ENCODE data around the gene ST6GALNAC6. TPM values are rescaled to one million over a fixed set of nuclear protein-coding genes. Genes with fewer than 3 reads are reported as not detected.

The ST6GALNAC6 gene
- polyA plus RNA-seq, 3 donors = 8.2 to 14.4 (median 12.0) TPM

DNA sequence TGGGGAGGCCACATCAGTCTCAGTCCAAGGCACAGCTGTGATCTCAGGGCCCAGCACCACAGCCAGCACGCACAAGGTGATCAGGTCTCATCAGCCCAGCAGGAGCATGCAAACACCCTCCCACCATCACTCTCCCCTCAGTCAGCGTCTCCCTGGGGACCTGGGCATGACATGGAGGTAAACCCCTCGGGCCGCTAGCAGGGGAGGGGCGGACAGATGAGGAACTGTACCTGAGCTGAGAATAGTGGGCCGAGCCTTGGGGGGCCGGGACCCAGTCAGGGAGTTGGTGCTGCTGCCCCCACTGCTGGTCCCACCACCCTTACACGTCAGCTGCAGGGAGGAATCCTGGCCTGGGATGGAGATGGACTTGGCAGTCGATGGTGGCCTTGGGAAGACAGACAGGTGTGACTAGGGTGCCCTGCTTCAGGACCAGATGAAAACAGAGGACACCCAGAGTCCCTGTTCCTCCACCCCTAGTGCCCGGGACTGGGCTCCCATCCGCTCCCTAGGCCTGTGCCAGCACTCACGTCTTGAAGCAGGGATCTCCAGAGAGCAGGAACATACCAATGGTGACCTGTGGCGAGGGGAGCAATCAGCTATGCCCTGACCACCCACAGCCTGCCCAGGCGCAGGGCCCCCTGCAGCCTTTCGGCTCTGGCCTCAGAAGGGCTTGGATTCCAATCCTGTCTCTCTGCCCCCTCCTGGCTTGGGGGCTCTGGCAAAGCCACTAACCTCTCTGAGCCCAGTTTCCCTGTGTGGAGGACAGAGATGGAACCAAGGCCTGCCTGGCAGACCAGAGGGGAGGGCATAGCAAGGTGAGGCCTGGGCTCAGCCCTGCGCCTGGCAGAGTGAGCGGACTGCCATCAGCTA, 48.7 kb upstream of the ST6GALNAC6 start:
- Mint-ChIP-seq H3K9me3 (peaks cover 0 to 1% (median 0%) of the 10 kb centered on the region in 7 donors), H3K4me1 (peaks cover 10% of the 10 kb centered on the region), H3K36me3 (peaks cover 6 to 9% of the 10 kb centered on the region in 2 donors), H3K27me3 (ENCODE audit: low read depth in 3 of 3) (peaks cover 0 to 1% (median 0%) of the 10 kb centered on the region in 3 donors), H3K27ac (no peak overlapping the region), H3K4me3 (no peak overlapping the region)
- Histone ChIP-seq H3K4me1 (ENCODE audit: control insufficient read depth in 1 of 2, insufficient read depth in 2 of 2, low read length in 2 of 2) (peaks cover 9 to 10% of the 10 kb centered on the region in 2 donors), H3K36me3 (replicated peaks in 1 of 2; ENCODE audit: control insufficient read depth in 1 of 2, insufficient read depth in 2 of 2, low read length in 2 of 2) (no peaks in the 10 kb centered on the region), H3K4me2 (replicated peaks; ENCODE audit: extremely low read depth, low read length, poor library complexity, severe bottlenecking) (no peak overlapping the region), H3K27me3 (ENCODE audit: control insufficient read depth in 2 of 2, insufficient read depth in 2 of 2, low read length in 2 of 2) (no peaks in the 10 kb centered on the region), H3K4me3 (replicated peaks in 1 of 3; ENCODE audit: low read depth in 2 of 3, low read length in 3 of 3) (no peak overlapping the region), H3K79me2 (ENCODE audit: insufficient read depth, low read length) (no peaks in the 10 kb centered on the region), H3K27ac (ENCODE audit: low read depth in 1 of 2, low read length in 2 of 2) (no peak overlapping the region), H2AFZ (ENCODE audit: insufficient read depth, low read depth, low read length, poor library complexity, severe bottlenecking) (no peak overlapping the region), H4K20me1 (ENCODE audit: insufficient read depth, low read length) (no peaks in the 10 kb centered on the region), H3K9ac (ENCODE audit: insufficient read depth, low read length, poor library complexity, severe bottlenecking) (no peak overlapping the region), H3K9me3 (replicated peaks in 1 of 2; ENCODE audit: control insufficient read depth in 1 of 2, insufficient read depth in 1 of 2, low read length in 2 of 2) (no peaks in the 10 kb centered on the region)
- WGBS (ENCODE audit: insufficient coverage) = 96% methylated on average over 15 of the region's 17 CpGs
- TF ChIP-seq, protein P1, sequence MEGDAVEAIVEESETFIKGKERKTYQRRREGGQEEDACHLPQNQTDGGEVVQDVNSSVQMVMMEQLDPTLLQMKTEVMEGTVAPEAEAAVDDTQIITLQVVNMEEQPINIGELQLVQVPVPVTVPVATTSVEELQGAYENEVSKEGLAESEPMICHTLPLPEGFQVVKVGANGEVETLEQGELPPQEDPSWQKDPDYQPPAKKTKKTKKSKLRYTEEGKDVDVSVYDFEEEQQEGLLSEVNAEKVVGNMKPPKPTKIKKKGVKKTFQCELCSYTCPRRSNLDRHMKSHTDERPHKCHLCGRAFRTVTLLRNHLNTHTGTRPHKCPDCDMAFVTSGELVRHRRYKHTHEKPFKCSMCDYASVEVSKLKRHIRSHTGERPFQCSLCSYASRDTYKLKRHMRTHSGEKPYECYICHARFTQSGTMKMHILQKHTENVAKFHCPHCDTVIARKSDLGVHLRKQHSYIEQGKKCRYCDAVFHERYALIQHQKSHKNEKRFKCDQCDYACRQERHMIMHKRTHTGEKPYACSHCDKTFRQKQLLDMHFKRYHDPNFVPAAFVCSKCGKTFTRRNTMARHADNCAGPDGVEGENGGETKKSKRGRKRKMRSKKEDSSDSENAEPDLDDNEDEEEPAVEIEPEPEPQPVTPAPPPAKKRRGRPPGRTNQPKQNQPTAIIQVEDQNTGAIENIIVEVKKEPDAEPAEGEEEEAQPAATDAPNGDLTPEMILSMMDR (IDR thresholded peaks at IDR 0.05) = no peak
- intact Hi-C loops (cut with micrococcal nuclease) = loop anchor here in 1 of 2 donors (10.0 kb wide), 1 partner anchor 137 kb away; no protein-coding TSS in a partner anchor
- no peak for DNase-seq

DNA sequence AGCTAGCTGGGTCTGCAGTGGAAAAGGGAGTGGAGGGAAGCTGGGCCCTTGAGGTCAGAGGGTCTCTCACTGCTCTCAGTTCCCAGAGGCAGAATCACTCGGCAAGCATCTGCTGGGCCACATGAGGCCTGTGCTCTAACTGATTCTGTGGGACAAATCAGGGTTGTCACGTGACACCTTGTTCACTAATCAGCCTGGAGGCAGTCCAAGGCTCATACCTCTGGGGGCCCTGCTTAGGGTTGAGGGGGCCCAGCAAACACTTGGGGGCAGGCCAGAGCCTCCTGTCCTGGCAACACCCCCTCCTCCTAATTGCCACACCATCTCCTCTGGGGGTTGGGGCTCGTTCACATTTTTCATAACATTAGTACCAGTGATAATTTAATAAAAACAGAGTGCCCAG, 47.3 kb upstream of the ST6GALNAC6 start:
- no peak overlapping the region for H3K9ac ChIP-seq (ENCODE audit: insufficient read depth, low read length, poor library complexity, severe bottlenecking)
- H3K27me3 ChIP-seq (ENCODE audit: control insufficient read depth in 2 of 2, insufficient read depth in 2 of 2, low read length in 2 of 2) = no peaks in the 10 kb centered on the region
- no peaks in the 10 kb centered on the region for H3K36me3 ChIP-seq (replicated peaks in 1 of 2; ENCODE audit: control insufficient read depth in 1 of 2, insufficient read depth in 2 of 2, low read length in 2 of 2)
- H3K4me3 Mint-ChIP-seq = no peak overlapping the region
- no peaks in the 10 kb centered on the region for H3K79me2 ChIP-seq (ENCODE audit: insufficient read depth, low read length)
- no peaks in the 10 kb centered on the region for H4K20me1 ChIP-seq (ENCODE audit: insufficient read depth, low read length)
- H3K36me3 Mint-ChIP-seq = peaks cover 6 to 9% of the 10 kb centered on the region in 2 donors
- peaks cover 11 to 13% of the 10 kb centered on the region in 2 donors for H3K4me1 ChIP-seq (ENCODE audit: control insufficient read depth in 1 of 2, insufficient read depth in 2 of 2, low read length in 2 of 2)
- TF ChIP-seq, protein P1 (IDR thresholded peaks at IDR 0.05) = no peak
- WGBS (ENCODE audit: insufficient coverage) = 92% methylated on average over 2 of the region's 3 CpGs
- H3K27ac ChIP-seq (ENCODE audit: low read depth in 1 of 2, low read length in 2 of 2) = no peak overlapping the region
- H3K4me1 Mint-ChIP-seq = peaks cover 13% of the 10 kb centered on the region
- H3K4me3 ChIP-seq (replicated peaks in 1 of 3; ENCODE audit: low read depth in 2 of 3, low read length in 3 of 3) = no peak overlapping the region
- H3K9me3 Mint-ChIP-seq = peaks cover 0 to 1% (median 0%) of the 10 kb centered on the region in 7 donors
- intact Hi-C loops (cut with micrococcal nuclease) = loop anchor here in 1 of 2 donors (10.0 kb wide), 1 partner anchor 138 kb away; no protein-coding TSS in a partner anchor
- H3K27me3 Mint-ChIP-seq (ENCODE audit: low read depth in 3 of 3) = peaks cover 0 to 1% (median 0%) of the 10 kb centered on the region in 3 donors
- no peaks in the 10 kb centered on the region for H3K9me3 ChIP-seq (replicated peaks in 1 of 2; ENCODE audit: control insufficient read depth in 1 of 2, insufficient read depth in 1 of 2, low read length in 2 of 2)
- no peak overlapping the region for H2AFZ ChIP-seq (ENCODE audit: insufficient read depth, low read depth, low read length, poor library complexity, severe bottlenecking)
- no peak overlapping the region for H3K4me2 ChIP-seq (replicated peaks; ENCODE audit: extremely low read depth, low read length, poor library complexity, severe bottlenecking)
- H3K27ac Mint-ChIP-seq = no peak overlapping the region
- no peak for DNase-seq
